MM.1S (cell line): ENCODE data around the gene FLYWCH1.

Experiments
- DNase-seq: peaks from one replicate; pipeline ENCODE4 v3.0.0-alpha.2; 2015
- H2AFZ ChIP-seq: fragments of 300-600 bp; sonication (generic); 2 replicates; pipeline ENCODE4 v1.6.0; 2016; ENCODE audit warnings: antibody characterized with exemption, low read length
- H3F3A ChIP-seq: fragments of 300-600 bp; sonication (generic); 2 replicates; pipeline ENCODE4 v1.6.1; 2016; ENCODE audit warnings: mild to moderate bottlenecking, antibody characterized with exemption, low read length, moderate library complexity, mixed read lengths; ENCODE audit not compliant: insufficient read depth
- H3K27ac ChIP-seq: fragments of 300-600 bp; sonication (generic); 2 replicates; pipeline ENCODE4 v1.5.1; 2016; ENCODE audit warnings: mild to moderate bottlenecking, low read length
- H3K27me3 ChIP-seq: fragments of 300-600 bp; sonication (generic); replicated peaks from 2 replicates; pipeline ENCODE4 v1.6.0; 2016; ENCODE audit warnings: low read length; ENCODE audit not compliant: insufficient read depth
- H3K36me3 ChIP-seq: fragments of 300-600 bp; sonication (generic); replicated peaks from 2 replicates; pipeline ENCODE4 v1.6.1; 2016; ENCODE audit warnings: mild to moderate bottlenecking, low read length, mixed read lengths; ENCODE audit not compliant: insufficient read depth
- H3K4me1 ChIP-seq: fragments of 300-600 bp; sonication (generic); 2 replicates; pipeline ENCODE4 v1.6.1; 2016; ENCODE audit warnings: low read length, mixed read lengths
- H3K4me2 ChIP-seq: fragments of 300-600 bp; sonication (generic); 2 replicates; pipeline ENCODE4 v1.6.0; 2016; ENCODE audit warnings: low read depth, low read length
- H3K4me3 ChIP-seq: fragments of 300-600 bp; sonication (generic); 2 replicates; pipeline ENCODE4 v1.5.1; 2016; ENCODE audit warnings: low read length, mixed read lengths
- H3K79me2 ChIP-seq: fragments of 300-600 bp; sonication (generic); 2 replicates; pipeline ENCODE4 v1.6.1; 2016; ENCODE audit warnings: mixed run types, low read length, mixed read lengths
- H3K9ac ChIP-seq: fragments of 300-600 bp; sonication (generic); 2 replicates; pipeline ENCODE4 v1.6.1; 2016; ENCODE audit warnings: low read length, mixed read lengths
- H3K9me2 ChIP-seq: fragments of 300-600 bp; sonication (generic); replicated peaks from 2 replicates; pipeline ENCODE4 v1.6.1; 2016; ENCODE audit warnings: mild to moderate bottlenecking, low read length, mixed read lengths; ENCODE audit not compliant: insufficient read depth
- H3K9me3 ChIP-seq: fragments of 300-600 bp; sonication (generic); replicated peaks from 2 replicates; pipeline ENCODE4 v1.6.1; 2016; ENCODE audit warnings: mild to moderate bottlenecking, low read length, mixed read lengths; ENCODE audit not compliant: insufficient read depth
- H4K20me1 ChIP-seq: fragments of 300-600 bp; sonication (generic); 2 replicates; pipeline ENCODE4 v1.6.1; 2016; ENCODE audit warnings: mild to moderate bottlenecking, low read length, moderate library complexity, mixed read lengths; ENCODE audit not compliant: insufficient read depth
- EZH2 ChIP-seq: fragments of 300-600 bp; sonication (generic); optimal IDR thresholded peaks from 2 replicates; pipeline ENCODE3; 2017; ENCODE audit warnings: low read depth, mild to moderate bottlenecking, antibody characterized with exemption, low read length, mixed read lengths
- EZH2phosphoT487 ChIP-seq: fragments of 300-600 bp; sonication (generic); IDR thresholded peaks from 2 replicates; pipeline ENCODE4 v1.6.1; 2018; ENCODE audit warnings: antibody characterized with exemption, low read length
- TF ChIP-seq, protein P1 (sequence below): fragments of 300-600 bp; sonication (generic); IDR thresholded peaks from 2 replicates; pipeline ENCODE4 v1.5.1; 2016; ENCODE audit warnings: antibody characterized with exemption, low read length, mixed read lengths

Gene FLYWCH1

DNA sequence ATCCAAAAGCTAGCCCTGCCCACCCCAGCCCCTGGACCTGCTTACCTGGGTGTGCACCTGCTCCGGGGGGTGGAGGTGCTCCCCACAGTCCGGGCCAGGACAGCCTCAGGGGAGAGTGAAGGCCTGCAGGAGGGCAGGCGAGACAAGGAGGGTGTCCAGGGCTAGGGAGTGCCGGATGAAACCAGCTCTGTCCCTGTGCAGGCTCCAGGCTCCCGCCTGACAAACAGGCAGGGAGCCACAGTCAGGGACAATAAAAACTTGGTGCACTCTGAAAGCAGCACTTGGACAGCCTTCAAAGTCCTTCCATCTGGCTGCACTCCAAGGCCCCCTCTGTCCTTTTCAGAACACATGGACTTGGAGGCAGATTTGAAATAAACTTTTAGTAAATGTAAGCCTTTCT lies 61.4 kb downstream of the FLYWCH1 start:
- Histone ChIP-seq H4K20me1 (no peaks in the 10 kb centered on the region), H3K79me2 (peaks cover 41% of the 10 kb centered on the region), H3K9me2 (no peaks in the 10 kb centered on the region), H3F3A (peaks cover 19% of the 10 kb centered on the region), H3K4me3 (no peak overlapping the region), H3K36me3 (no peaks in the 10 kb centered on the region; the same call in 1 of the 2 replicates), H3K27ac (no peak overlapping the region), H3K4me2 (no peak overlapping the region), H3K9ac (no peak overlapping the region), H2AFZ (no peak overlapping the region), H3K4me1 (peaks cover 6% of the 10 kb centered on the region), H3K9me3 (no peaks in the 10 kb centered on the region), H3K27me3 (no peaks in the 10 kb centered on the region)
- no peak for TF ChIP-seq EZH2
- no peak for TF ChIP-seq EZH2phosphoT487
- TF ChIP-seq, protein P1, sequence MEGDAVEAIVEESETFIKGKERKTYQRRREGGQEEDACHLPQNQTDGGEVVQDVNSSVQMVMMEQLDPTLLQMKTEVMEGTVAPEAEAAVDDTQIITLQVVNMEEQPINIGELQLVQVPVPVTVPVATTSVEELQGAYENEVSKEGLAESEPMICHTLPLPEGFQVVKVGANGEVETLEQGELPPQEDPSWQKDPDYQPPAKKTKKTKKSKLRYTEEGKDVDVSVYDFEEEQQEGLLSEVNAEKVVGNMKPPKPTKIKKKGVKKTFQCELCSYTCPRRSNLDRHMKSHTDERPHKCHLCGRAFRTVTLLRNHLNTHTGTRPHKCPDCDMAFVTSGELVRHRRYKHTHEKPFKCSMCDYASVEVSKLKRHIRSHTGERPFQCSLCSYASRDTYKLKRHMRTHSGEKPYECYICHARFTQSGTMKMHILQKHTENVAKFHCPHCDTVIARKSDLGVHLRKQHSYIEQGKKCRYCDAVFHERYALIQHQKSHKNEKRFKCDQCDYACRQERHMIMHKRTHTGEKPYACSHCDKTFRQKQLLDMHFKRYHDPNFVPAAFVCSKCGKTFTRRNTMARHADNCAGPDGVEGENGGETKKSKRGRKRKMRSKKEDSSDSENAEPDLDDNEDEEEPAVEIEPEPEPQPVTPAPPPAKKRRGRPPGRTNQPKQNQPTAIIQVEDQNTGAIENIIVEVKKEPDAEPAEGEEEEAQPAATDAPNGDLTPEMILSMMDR: no peak
- DNase-seq: no peak

DNA sequence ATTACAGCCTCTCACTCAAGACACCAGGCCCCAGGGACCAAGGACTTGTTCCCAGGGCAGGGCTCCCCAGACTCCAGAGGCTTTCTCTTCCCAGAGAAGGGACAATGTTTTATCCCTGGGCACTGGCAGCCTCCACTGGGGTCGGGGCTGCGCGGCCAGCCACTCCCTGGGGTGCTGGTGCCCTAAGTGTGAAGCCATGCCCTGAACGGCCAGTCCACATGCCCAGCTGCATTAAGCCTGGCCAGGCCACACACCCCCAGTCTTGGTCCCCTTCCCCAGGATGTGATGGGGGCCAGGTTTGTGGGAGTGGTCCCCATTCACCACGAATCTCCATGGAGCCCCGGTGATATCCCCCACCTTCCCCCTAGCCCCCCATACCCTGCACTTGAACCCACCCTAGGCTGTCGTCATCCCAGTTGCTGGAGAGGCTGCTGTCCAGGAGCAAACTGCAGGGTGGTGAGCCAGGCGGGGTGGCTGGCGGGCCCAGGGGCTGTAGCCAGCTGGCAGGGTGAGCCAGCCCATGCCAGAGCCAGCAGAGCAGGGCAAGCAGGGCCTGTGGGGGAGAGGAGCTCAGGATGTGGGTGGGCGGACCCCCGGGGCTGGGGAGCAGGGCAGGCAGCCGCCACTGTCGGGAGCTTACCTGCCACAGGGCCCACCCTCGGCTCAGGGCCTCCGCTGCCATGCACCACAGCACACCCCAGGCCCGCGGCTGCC lies 62.0 kb downstream of the FLYWCH1 start:
- no peak overlapping the region for H3K4me2 ChIP-seq
- no peaks in the 10 kb centered on the region for H3K9me2 ChIP-seq
- no peaks in the 10 kb centered on the region for H3K9me3 ChIP-seq
- no peak overlapping the region for H3K27ac ChIP-seq
- peaks cover 45% of the 10 kb centered on the region for H3K79me2 ChIP-seq
- H4K20me1 ChIP-seq: no peaks in the 10 kb centered on the region
- H2AFZ ChIP-seq: no peak overlapping the region
- H3K27me3 ChIP-seq: no peaks in the 10 kb centered on the region
- peaks cover 19% of the 10 kb centered on the region for H3F3A ChIP-seq
- no peak for DNase-seq
- no peaks in the 10 kb centered on the region for H3K4me1 ChIP-seq
- no peak overlapping the region for H3K4me3 ChIP-seq
- no peaks in the 10 kb centered on the region; the same call in 1 of the 2 replicates for H3K36me3 ChIP-seq
- TF ChIP-seq, protein P1: no peak
- TF ChIP-seq EZH2phosphoT487 (no peak), EZH2 (no peak)
- H3K9ac ChIP-seq: no peak overlapping the region

DNA sequence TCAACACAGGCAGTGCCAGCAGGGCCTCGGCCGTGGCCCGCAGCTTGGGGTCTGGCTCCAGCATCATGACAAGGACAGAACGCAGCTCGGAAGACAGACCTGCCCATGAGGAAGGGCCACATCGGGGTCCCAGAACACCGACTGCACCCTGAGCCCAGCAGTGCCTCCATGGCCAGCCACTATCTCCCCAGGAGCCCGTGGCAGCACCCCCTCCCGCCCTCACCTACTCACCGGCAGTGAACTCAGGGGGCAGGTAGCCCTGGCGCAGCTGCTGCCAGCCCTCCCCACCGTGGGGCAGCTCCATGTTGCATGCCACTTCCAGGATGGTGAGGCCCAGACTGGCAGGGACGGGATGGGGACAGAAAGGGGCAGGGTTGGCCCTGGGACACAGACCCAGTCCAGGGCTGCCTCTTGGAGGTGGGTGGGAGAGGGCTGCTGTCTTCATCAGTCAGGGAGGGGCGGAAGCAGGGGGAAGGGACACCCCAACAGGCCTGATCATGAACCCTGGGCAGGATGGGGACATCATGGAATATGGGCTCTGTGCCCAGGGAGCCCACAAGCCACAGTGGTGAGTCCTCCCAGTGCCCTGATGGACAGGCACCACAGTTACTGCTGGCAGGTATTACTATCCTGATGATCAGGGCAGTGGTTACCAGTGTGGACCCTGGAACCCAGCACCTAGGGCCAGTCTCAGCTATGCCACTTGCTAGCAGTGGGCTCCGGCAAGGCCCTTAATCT lies 62.8 kb downstream of the FLYWCH1 start:
- DNase-seq: no peak
- H3K4me2 ChIP-seq: no peak overlapping the region
- no peaks in the 10 kb centered on the region for H3K4me1 ChIP-seq
- H3K27me3 ChIP-seq: no peaks in the 10 kb centered on the region
- no peak overlapping the region for H2AFZ ChIP-seq
- no peak overlapping the region for H3K9ac ChIP-seq
- H3F3A ChIP-seq: peaks cover 19% of the 10 kb centered on the region
- no peaks in the 10 kb centered on the region for H3K9me3 ChIP-seq
- TF ChIP-seq EZH2phosphoT487: no peak
- TF ChIP-seq, protein P1: no peak
- no peak for TF ChIP-seq EZH2
- no peaks in the 10 kb centered on the region for H3K9me2 ChIP-seq
- H3K36me3 ChIP-seq: no peaks in the 10 kb centered on the region; the same call in 1 of the 2 replicates
- no peaks in the 10 kb centered on the region for H4K20me1 ChIP-seq
- H3K79me2 ChIP-seq: peaks cover 52% of the 10 kb centered on the region
- H3K4me3 ChIP-seq: no peak overlapping the region
- H3K27ac ChIP-seq: no peak overlapping the region
